ENCODE measurements around the gene PTER. TPM values are rescaled to one million over a fixed set of nuclear protein-coding genes. Genes with fewer than 3 reads are reported as not detected.

PTER gene
- polyA plus RNA-seq, 2 of the 4 experiments (the other 2 are of a cell fraction) = 13.2 to 34.5 TPM

- CTCF ChIA-PET = interaction anchor here (0.7 to 2.5 kb wide), 4 partner anchors 14 to 662 kb away, joined by 3 to 10 read pairs (median 4); no protein-coding TSS in a partner anchor
- 32% methylated on average over 3 of the region's 3 CpGs for WGBS (ENCODE audit: missing lambda C conversion rate)
- DNase-seq (ENCODE audit: low read depth in 1 of 2, low spot score in 1 of 2) (no peak), FAIRE-seq (no peak), ATAC-seq (no peak)
- TF ChIP-seq ESRRA (IDR thresholded peaks at IDR 0.05; ENCODE audit: borderline replicate concordance, low read length) (no peak), SREBF2 (IDR thresholded peaks at IDR 0.05) (no peak)
- H3K4me3 ChIP-seq = no peak overlapping the region
- no peaks in the 10 kb centered on the region for H3K9me3 ChIP-seq
- H3K4me1 ChIP-seq = no peaks in the 10 kb centered on the region
- no peak overlapping the region for H3K27ac ChIP-seq
- POLR2A ChIA-PET = no interaction called here
- H3K4me2 ChIP-seq = no peak overlapping the region
These were observed 107.3 kb downstream of the PTER start for GRCh38 chr10:16544099-16544498.

- CTCF ChIA-PET = interaction anchor here (0.6 to 2.5 kb wide), 16 partner anchors 8 to 663 kb away, joined by 3 to 16 read pairs (median 4); no protein-coding TSS in a partner anchor
- H3K4me3 ChIP-seq = no peak overlapping the region
These were observed 107.8 kb downstream of the PTER start for GRCh38 chr10:16544591-16544990.

DNA sequence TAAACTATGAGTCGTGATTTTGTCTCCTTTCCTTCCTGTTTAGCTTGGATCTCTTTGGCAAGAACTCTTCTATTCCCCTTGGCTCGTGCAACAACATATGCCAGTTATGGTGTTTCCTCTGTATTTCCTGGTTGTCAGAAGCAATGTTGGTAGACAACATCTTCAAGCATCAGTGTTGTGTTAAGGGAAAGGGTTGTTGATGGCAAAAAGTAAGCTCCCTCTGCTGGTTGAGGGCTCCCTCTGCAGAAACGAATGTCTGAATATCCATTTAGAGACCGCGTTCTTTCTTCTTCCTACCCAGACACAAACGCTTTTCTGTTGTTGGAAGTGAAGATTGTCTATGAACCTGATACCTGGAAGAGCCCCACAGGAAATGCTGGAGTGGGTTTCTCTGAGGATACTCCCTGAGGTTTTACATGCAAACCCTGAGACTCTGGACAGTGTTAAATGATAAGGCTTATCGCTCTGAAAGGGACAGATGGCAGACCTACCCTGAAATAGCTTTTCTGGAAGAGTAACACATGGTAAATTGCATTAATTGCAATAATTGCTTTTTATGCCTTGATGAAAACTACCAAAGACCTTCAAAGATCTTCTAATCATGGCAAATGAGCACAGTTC is 108.4 kb downstream of the PTER start:
- Histone ChIP-seq H3K27ac (no peak overlapping the region), H3K4me2 (no peak overlapping the region), H3K9me3 (no peaks in the 10 kb centered on the region), H3K4me3 (no peak overlapping the region), H3K4me1 (no peaks in the 10 kb centered on the region)
- TF ChIP-seq NFE2L2 (conservative IDR thresholded peaks at IDR 0.05; ENCODE audit: low read length) = no peak
- TF ChIP-seq HOXB13 (CRISPR knock-in tag; IDR thresholded peaks at IDR 0.05; ENCODE audit: low read depth) = no peak
- TF ChIP-seq POLR2AphosphoS2 (conservative IDR thresholded peaks at IDR 0.05; ENCODE audit: low read length) = no peak
- no peak for TF ChIP-seq FOXS1 (CRISPR knock-in tag; IDR thresholded peaks at IDR 0.05)
- no peak for TF ChIP-seq CHD4 (IDR thresholded peaks at IDR 0.05; ENCODE audit: borderline replicate concordance)
- peak; percentile 63 to 71 for TF ChIP-seq RAD21 (conservative IDR thresholded peaks at IDR 0.05 in 1 of 2, IDR thresholded peaks at IDR 0.05 in 1 of 2)
- peak; percentile 82 for TF ChIP-seq SMC3 (IDR thresholded peaks at IDR 0.05)
- no peak for TF ChIP-seq HEYL (CRISPR knock-in tag; IDR thresholded peaks at IDR 0.05)
- TF ChIP-seq, protein P1, sequence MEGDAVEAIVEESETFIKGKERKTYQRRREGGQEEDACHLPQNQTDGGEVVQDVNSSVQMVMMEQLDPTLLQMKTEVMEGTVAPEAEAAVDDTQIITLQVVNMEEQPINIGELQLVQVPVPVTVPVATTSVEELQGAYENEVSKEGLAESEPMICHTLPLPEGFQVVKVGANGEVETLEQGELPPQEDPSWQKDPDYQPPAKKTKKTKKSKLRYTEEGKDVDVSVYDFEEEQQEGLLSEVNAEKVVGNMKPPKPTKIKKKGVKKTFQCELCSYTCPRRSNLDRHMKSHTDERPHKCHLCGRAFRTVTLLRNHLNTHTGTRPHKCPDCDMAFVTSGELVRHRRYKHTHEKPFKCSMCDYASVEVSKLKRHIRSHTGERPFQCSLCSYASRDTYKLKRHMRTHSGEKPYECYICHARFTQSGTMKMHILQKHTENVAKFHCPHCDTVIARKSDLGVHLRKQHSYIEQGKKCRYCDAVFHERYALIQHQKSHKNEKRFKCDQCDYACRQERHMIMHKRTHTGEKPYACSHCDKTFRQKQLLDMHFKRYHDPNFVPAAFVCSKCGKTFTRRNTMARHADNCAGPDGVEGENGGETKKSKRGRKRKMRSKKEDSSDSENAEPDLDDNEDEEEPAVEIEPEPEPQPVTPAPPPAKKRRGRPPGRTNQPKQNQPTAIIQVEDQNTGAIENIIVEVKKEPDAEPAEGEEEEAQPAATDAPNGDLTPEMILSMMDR (IDR thresholded peaks at IDR 0.05) = peak; percentile 68
- POLR2A ChIA-PET = interaction anchor here (0.7 kb wide), 1 partner anchor 15 kb away, joined by 4 read pairs; no protein-coding TSS in a partner anchor
- WGBS (ENCODE audit: missing lambda C conversion rate) = 34% methylated on average over 7 of the region's 7 CpGs
- FAIRE-seq = peak; percentile 80
- DNase-seq (ENCODE audit: low read depth in 1 of 2, low spot score in 1 of 2) = peak; percentile 54 to 65
- peak; percentile 88 for ATAC-seq
- CTCF ChIA-PET = interaction anchor here (0.6 to 2.5 kb wide), 17 partner anchors 9 to 663 kb away, joined by 3 to 16 read pairs (median 4); no protein-coding TSS in a partner anchor

More at GRCh38 chr10:16544591-16544990, 107.8 kb downstream of the PTER start:
- Histone ChIP-seq H3K9me3 (no peaks in the 10 kb centered on the region), H3K4me2 (no peak overlapping the region), H3K4me1 (no peaks in the 10 kb centered on the region), H3K27ac (no peak overlapping the region)
- POLR2A ChIA-PET = interaction anchor here (0.7 kb wide), 1 partner anchor 16 kb away, joined by 4 read pairs; no protein-coding TSS in a partner anchor
- FAIRE-seq (no peak), DNase-seq (ENCODE audit: low read depth in 1 of 2, low spot score in 1 of 2) (no peak), ATAC-seq (no peak)
- 45% methylated on average over 4 of the region's 4 CpGs for WGBS (ENCODE audit: missing lambda C conversion rate)
- no peak for TF ChIP-seq NFE2L2 (conservative IDR thresholded peaks at IDR 0.05; ENCODE audit: low read length)
- no peak for TF ChIP-seq POLR2AphosphoS2 (conservative IDR thresholded peaks at IDR 0.05; ENCODE audit: low read length)
- no peak for TF ChIP-seq PHF8 (IDR thresholded peaks at IDR 0.05; ENCODE audit: borderline replicate concordance, low read depth)
- no peak for TF ChIP-seq FOSL2 (IDR thresholded peaks at IDR 0.05)
- no peak for TF ChIP-seq FOSL2 (CRISPR knock-in tag; IDR thresholded peaks at IDR 0.05)
- TF ChIP-seq KDM1A (IDR thresholded peaks at IDR 0.05; ENCODE audit: low read depth) = no peak
- TF ChIP-seq RAD21 (conservative IDR thresholded peaks at IDR 0.05 in 1 of 2, IDR thresholded peaks at IDR 0.05 in 1 of 2) = no peak
- TF ChIP-seq CEBPB (IDR thresholded peaks at IDR 0.05) = no peak
- no peak for TF ChIP-seq MYC (IDR thresholded peaks at IDR 0.05; ENCODE audit: borderline replicate concordance, low read length)
- TF ChIP-seq TFCP2L1 (CRISPR knock-in tag; IDR thresholded peaks at IDR 0.05) = no peak
- no peak for TF ChIP-seq JUNB (IDR thresholded peaks at IDR 0.05)
- no peak for TF ChIP-seq NPAS2 (CRISPR knock-in tag; IDR thresholded peaks at IDR 0.05; ENCODE audit: borderline replicate concordance)
- TF ChIP-seq ESRRA (IDR thresholded peaks at IDR 0.05; ENCODE audit: borderline replicate concordance, low read length) = no peak
- TF ChIP-seq ZSCAN20 (CRISPR knock-in tag; IDR thresholded peaks at IDR 0.05) = no peak
- no peak for TF ChIP-seq POLR2A (IDR thresholded peaks at IDR 0.05; ENCODE audit: low read length)
- TF ChIP-seq BHLHE40 (IDR thresholded peaks at IDR 0.05; ENCODE audit: low read depth, low read length) = no peak
- no peak for TF ChIP-seq CHD2 (IDR thresholded peaks at IDR 0.05; ENCODE audit: low read length, partially characterized antibody)
- no peak for TF ChIP-seq HMGXB4 (CRISPR knock-in tag; IDR thresholded peaks at IDR 0.05; ENCODE audit: borderline replicate concordance)

Data from A549 (cell line).